ENCODE results near the gene UBE2H.
A peak's percentile ranks its signal among the peaks of the same experiment; 100 is the strongest.
"Not testable (repeated sequence)": the region's sequence is repeated elsewhere in the genome, so short reads cannot be mapped to it uniquely, and the experiment has no call there.

Gene UBE2H

DNA sequence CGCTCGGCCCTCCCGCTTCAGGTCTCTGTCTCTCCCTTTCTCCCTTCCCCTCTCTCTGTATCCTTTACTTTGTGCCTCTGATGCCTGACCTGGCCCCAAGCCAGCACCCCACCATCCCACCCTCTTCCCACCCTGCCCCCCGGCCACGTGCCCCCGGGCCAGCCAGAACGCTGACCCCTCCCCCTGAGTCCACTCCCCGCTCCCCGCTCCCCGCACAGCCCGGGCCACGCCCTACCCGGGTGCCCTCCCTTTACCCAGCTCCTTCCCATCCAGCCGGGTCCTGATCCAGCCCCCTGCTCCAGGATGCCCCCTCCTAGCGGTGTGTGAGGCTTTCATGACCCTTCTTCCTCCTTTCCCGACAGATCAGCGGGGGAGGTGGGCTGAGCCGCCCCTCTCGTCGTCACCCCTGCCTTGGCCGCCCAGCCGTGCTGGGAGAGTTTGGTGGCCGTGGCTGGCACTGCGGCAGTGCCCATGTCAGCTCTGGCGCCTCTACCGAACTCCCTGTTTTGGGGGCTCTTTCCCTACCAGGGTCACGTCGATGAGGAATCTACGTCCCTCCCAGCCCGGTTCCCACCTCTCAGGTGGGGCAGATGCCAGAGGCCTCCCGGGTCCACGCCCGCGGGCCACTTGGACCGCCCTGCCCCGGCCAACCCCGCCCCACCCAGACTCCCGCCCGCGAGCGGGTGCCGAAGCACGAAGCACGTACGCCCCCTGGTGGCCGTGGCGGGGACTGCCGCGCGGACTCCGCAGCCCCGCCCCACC, 127.4 kb downstream of the UBE2H start:
- peak overlapping the region; percentile 70 for H3K4me3 ChIP-seq (ENCODE audit: low read depth, low read length)
- TF ChIP-seq, protein P1, sequence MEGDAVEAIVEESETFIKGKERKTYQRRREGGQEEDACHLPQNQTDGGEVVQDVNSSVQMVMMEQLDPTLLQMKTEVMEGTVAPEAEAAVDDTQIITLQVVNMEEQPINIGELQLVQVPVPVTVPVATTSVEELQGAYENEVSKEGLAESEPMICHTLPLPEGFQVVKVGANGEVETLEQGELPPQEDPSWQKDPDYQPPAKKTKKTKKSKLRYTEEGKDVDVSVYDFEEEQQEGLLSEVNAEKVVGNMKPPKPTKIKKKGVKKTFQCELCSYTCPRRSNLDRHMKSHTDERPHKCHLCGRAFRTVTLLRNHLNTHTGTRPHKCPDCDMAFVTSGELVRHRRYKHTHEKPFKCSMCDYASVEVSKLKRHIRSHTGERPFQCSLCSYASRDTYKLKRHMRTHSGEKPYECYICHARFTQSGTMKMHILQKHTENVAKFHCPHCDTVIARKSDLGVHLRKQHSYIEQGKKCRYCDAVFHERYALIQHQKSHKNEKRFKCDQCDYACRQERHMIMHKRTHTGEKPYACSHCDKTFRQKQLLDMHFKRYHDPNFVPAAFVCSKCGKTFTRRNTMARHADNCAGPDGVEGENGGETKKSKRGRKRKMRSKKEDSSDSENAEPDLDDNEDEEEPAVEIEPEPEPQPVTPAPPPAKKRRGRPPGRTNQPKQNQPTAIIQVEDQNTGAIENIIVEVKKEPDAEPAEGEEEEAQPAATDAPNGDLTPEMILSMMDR (IDR thresholded peaks at IDR 0.05; ENCODE audit: control insufficient read depth, extremely low read depth, insufficient read depth) = peak; percentile 86
- DNase-seq (ENCODE audit: low read depth) = no peak

GRCh38 chr7:129824291-129825208, 128.2 kb downstream of the UBE2H start:
- peak; percentile 42 for DNase-seq (ENCODE audit: low read depth)
- TF ChIP-seq, protein P1 (IDR thresholded peaks at IDR 0.05; ENCODE audit: control insufficient read depth, extremely low read depth, insufficient read depth) = peak; percentile 45
- peak overlapping the region; percentile 70 for H3K4me3 ChIP-seq (ENCODE audit: low read depth, low read length)

DNA sequence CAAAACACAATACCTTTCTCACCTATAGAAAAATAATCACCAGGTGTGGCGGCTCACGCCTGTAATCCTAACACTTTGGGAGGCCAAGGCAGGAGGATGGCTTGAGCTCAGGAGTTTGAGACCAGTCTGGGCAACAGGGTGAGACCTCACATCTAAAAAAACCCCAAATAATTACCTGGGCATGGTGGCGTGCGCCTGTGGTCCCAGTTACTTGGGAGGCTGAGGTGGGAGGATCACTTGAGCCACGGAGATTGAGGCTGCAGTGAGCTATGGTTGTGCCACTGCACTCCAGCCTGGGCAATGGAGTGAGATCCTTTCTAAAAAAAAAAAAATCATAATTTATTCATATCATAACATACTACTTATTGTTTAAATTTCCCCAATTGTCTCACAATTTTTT, 129.6 kb downstream of the UBE2H start:
- not testable (repeated sequence) for DNase-seq (ENCODE audit: low read depth); H3K4me3 ChIP-seq (ENCODE audit: low read depth, low read length)

- no peak for DNase-seq (ENCODE audit: low read depth)
- TF ChIP-seq, protein P1 (IDR thresholded peaks at IDR 0.05; ENCODE audit: control insufficient read depth, extremely low read depth, insufficient read depth) = no peak
These were observed 131.3 kb downstream of the UBE2H start for GRCh38 chr7:129821476-129821875.

DNA sequence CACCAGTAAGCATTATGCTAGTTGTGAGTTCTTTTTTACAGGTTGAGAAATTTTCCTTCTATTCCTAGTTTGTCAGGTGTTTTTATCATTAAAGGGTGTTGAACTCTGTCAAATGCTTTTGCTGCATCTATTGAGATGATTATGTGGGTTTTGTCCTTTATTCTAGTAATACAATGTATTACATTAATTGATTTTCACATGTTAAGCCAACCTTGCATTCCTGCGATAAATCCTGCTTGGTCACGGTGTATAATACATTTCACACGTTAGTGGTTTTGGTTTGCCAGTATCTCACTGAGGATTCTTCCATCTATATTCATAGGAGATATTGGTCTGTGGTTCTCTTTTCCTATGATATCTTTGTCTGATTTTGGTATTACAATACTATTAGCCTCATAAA, 136.0 kb downstream of the UBE2H start:
- DNase-seq (ENCODE audit: low read depth) = no peak
- H3K4me3 ChIP-seq (ENCODE audit: low read depth, low read length) = no peak overlapping the region
- TF ChIP-seq, protein P1 (IDR thresholded peaks at IDR 0.05; ENCODE audit: control insufficient read depth, extremely low read depth, insufficient read depth) = no peak

More at GRCh38 chr7:129821476-129821875, 131.3 kb downstream of the UBE2H start:
- no peak overlapping the region for H3K4me3 ChIP-seq (ENCODE audit: low read depth, low read length)

DNA sequence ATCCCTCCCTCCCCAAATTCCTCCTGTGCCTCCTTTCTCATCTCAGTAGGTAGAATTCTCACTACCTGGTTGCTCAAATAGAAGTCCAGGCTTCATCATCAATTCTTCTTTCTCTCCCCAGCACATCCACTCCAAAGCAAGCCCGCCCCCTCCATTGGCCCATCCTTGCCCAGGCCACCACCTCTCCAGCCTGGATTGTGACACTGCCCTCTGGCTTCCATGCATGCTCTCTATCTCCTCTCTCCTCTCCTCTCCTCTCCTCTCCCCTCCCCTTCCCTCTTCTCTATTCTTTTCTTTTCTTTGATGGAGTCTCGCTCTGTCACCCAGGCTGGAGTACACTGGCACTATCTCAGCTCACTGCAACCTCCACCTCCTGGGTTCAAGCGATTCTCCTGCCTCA, 144.9 kb downstream of the UBE2H start:
- no peak overlapping the region for H3K4me3 ChIP-seq (ENCODE audit: low read depth, low read length)
- no peak for DNase-seq (ENCODE audit: low read depth)
- TF ChIP-seq, protein P1 (IDR thresholded peaks at IDR 0.05; ENCODE audit: control insufficient read depth, extremely low read depth, insufficient read depth) = no peak
